Pancreas (tissue), 10 donors: ENCODE measurements around the gene NHSL1. TPM values are rescaled to one million over a fixed set of nuclear protein-coding genes. Genes with fewer than 3 reads are reported as not detected.

Experiments
- ATAC-seq, 4 donors: fragments of 200-7000 bp; cut with Tn5 transposase; one replicate each; pipeline versions ENCODE4 v1.8.0 to v1.9.1; 2020; ENCODE audit warnings: mild to moderate bottlenecking in 4 of 4, moderate library complexity in 4 of 4
- DNase-seq, 6 donors: peaks; one replicate each; pipeline ENCODE4 v3.0.0-alpha.2; 2020
- FAIRE-seq: peaks from 2 replicates; lab custom pipeline; 2012; peaks lifted over from hg19 to GRCh38; lab: Jason Lieb, UNC
- H3K27ac ChIP-seq, 4 donors: fragments of 200-600 bp; sonication (generic); 1 replicate in 3 of 4; 2 replicates in 1 of 4; pipeline versions ENCODE4 v1.5.0 to v1.8.0; 2020
- H3K27me3 ChIP-seq, 4 donors: fragments of 200-600 bp; one replicate each; pipeline ENCODE4 v1.8.0; 2021
- H3K36me3 ChIP-seq, 3 donors: fragments of 200-600 bp; sonication (generic) in 1 of 3; one replicate each; pipeline versions ENCODE4 v1.5.0 to v1.8.0; 2020 to 2021
- H3K4me1 ChIP-seq, 3 donors: fragments of 200-600 bp; one replicate each; pipeline ENCODE4 v1.8.0; 2021
- H3K4me3 ChIP-seq, 4 donors: fragments of 200-600 bp; sonication (generic) in 2 of 4; one replicate each; pipeline versions ENCODE4 v1.5.0 to v1.8.0; 2020 to 2021
- H3K9me3 ChIP-seq, 4 donors: fragments of 200-600 bp; one replicate each; pipeline ENCODE4 v1.8.0; 2021
- CTCF ChIP-seq, 4 donors: fragments of 200-600 bp; sonication (generic) in 3 of 4; IDR thresholded peaks; one replicate each; pipeline versions ENCODE4 v1.5.0 to v1.8.0; 2021; ENCODE audit warnings: antibody characterized with exemption in 4 of 4
- WGBS, 2 donors: extraction: QIAGEN DNeasy Blood & Tissue Kit; methylation state at CpG; one replicate each; pipeline ENCODE4 v1.1.7; 2013; 5-methylcytosine and 5-hydroxymethylcytosine counted together
- intact Hi-C, 3 donors: fragments of 100-400 bp; cut with DNase I; formaldehyde crosslinking; loops; one replicate each; pipeline versions ENCODE4 v1.11.1 to v1.14.2; 2022
- polyA plus RNA-seq, 2 donors: library from polyadenylated mRNA; stranded (reverse); fragments of 200-250 nt; gene quantifications; one replicate each; pipeline ENCODE4 v1.2.3, GENCODE V29; 2013
- total RNA-seq, 6 donors: library from RNA; stranded (reverse); fragmentation: NEBNext Ultra II Directional in 4 of 6; extraction: Animal tissue kit (Norgen Biotek cat#: 25700) in 4 of 6; gene quantifications; one replicate each; pipeline versions ENCODE4 v1.2.1 to v1.2.4, GENCODE V29; 2021 to 2023
- donor health status: healthy with polysubstance abuse.
- donor health status: DM: no; HTN: no; CAD: no; lungs with moderate emphysema.
- donor health status: DM: no; HTN: no; CAD: no.
- donor health status: control.
- donor health status: control.
- donor health status: Bipolar disorder and iron deficiency.
- donor health status: DM: yes; HTN: yes; CAD: no.
- donor health status: DM: no; HTN: no; CAD: no.
- donor health status: DM: no; HTN: no; CAD: no.
- donor health status: DM: yes; HTN: yes; CAD: no.

The NHSL1 gene
- total and polyA plus RNA-seq, 8 donors: 3.5 to 16.3 (median 8.9) TPM

GRCh38 chr6:138400326-138400725 is 99.0 kb downstream of the NHSL1 start:
- no peak overlapping the region for H3K4me3 ChIP-seq
- 69 to 77% methylated on average over 3 of the region's 3 CpGs for WGBS, 2 donors
- intact Hi-C loops: no loop called here

GRCh38 chr6:138397128-138398122 is 101.9 kb downstream of the NHSL1 start:
- DNase-seq (no peak), ATAC-seq (no peak), FAIRE-seq (no peak)
- intact Hi-C loops: no loop called here
- H3K9me3 ChIP-seq: no peaks in the 10 kb centered on the region
- H3K27me3 ChIP-seq: no peaks in the 10 kb centered on the region
- no peak for TF ChIP-seq CTCF (IDR thresholded peaks at IDR 0.05)
- WGBS, 2 donors: 75 to 77% methylated on average over 8 of the region's 8 CpGs
- H3K4me1 ChIP-seq: no peaks in the 10 kb centered on the region
- no peak overlapping the region for H3K27ac ChIP-seq
- no peak overlapping the region for H3K4me3 ChIP-seq
- no peaks in the 10 kb centered on the region for H3K36me3 ChIP-seq

More at GRCh38 chr6:138400326-138400725, 99.0 kb downstream of the NHSL1 start:
- FAIRE-seq (no peak), DNase-seq (no peak), ATAC-seq (no peak)
- Histone ChIP-seq H3K9me3 (no peaks in the 10 kb centered on the region), H3K36me3 (no peaks in the 10 kb centered on the region), H3K4me1 (peaks cover 0 to 2% (median 2%) of the 10 kb centered on the region in 3 donors), H3K27ac (no peak overlapping the region), H3K27me3 (no peaks in the 10 kb centered on the region)
- no peak for TF ChIP-seq CTCF (IDR thresholded peaks at IDR 0.05)

DNA sequence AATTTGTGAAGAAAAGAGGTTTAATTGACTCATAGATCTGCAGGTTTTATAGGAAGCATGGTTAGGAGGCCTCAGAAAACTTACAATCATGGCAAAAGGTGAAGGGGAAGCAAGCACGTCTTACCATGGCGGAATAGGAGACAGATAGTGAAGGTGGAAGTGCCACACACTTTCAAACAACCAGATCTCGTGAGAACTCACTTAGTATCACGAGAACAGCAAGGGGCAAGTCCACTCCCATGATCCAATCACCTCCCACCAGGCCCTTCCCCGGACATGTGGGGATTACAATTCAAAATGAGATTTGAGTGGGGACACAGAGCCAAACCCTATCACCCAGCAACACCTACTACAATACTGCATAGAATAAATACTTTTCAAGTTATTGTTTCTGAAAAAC is 102.6 kb downstream of the NHSL1 start:
- no peak for ATAC-seq
- WGBS, 2 donors: 87 to 88% methylated on average over 5 of the region's 5 CpGs

DNA sequence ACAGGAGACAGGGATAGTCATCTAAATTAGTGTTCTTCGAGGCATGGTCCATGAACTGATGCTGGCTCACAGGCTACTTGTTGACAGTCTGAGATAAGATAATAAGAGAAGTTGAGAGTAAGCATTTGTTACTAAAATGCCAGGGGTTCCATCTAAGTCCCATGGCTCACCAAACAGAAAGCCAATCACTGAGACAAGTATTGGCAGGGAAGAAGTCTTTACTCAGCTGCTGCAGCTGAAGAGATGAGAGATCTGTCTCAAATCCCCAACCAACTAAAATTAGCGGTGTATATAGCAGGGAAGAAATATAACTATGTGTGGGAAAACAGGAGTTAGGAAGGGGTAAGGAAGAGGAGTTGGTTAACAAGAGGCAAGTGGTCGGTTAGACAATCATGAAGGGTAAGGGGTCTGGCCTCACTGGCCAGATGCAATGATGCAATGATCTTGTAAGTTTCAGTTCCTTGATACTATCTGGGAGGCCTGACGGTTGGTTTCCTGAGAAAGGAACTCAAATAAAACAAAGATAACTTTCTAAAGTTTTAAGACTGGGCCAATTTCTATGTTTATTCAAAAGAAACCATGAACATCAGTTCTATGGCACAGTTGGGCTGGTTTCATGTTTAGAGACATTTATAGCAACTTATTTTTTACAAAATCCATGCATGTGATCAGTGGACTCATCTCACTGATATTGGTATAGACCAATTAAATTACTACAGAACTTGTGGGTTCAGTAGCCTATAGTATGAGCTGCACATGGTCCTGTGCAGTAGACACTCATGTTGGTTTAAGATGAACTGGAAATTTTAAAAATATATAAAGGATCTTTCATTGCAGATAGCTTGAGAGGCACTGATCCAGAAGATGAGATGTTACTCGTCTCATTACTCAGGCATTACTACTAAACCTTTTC is 105.2 kb downstream of the NHSL1 start:
- H3K27ac ChIP-seq: no peak overlapping the region
- 68 to 74% methylated on average over 5 of the region's 5 CpGs for WGBS, 2 donors
- H3K4me3 ChIP-seq: no peak overlapping the region
- intact Hi-C loops: no loop called here
- ATAC-seq: no peak
- H3K4me1 ChIP-seq: no peaks in the 10 kb centered on the region
- H3K9me3 ChIP-seq: no peaks in the 10 kb centered on the region
- H3K36me3 ChIP-seq: no peaks in the 10 kb centered on the region
- TF ChIP-seq CTCF (IDR thresholded peaks at IDR 0.05): no peak
- no peak for FAIRE-seq
- H3K27me3 ChIP-seq: no peaks in the 10 kb centered on the region
- DNase-seq: no peak

More for the DNA sequence above, 102.6 kb downstream of the NHSL1 start:
- H3K36me3 ChIP-seq: no peaks in the 10 kb centered on the region
- no peak overlapping the region for H3K4me3 ChIP-seq
- FAIRE-seq (no peak), DNase-seq (no peak)
- H3K27me3 ChIP-seq: no peaks in the 10 kb centered on the region
- H3K9me3 ChIP-seq: no peaks in the 10 kb centered on the region
- no peak overlapping the region for H3K27ac ChIP-seq
- TF ChIP-seq CTCF (IDR thresholded peaks at IDR 0.05): no peak
- no peaks in the 10 kb centered on the region for H3K4me1 ChIP-seq
- intact Hi-C loops: no loop called here
